Endothelial cell of umbilical vein (primary cell): ENCODE data around the gene PCDHB9.
"Not testable (repeated sequence)": the region's sequence is repeated elsewhere in the genome, so short reads cannot be mapped to it uniquely, and the experiment has no call there.

Experiments
- CTCF ChIP-seq, 2 donors: IDR thresholded peaks; 1 replicate in 1 of 2; 2 replicates in 1 of 2; pipeline ENCODE4 v1.5.1; 2011; ENCODE audit warnings: low read length in 2 of 2, mild to moderate bottlenecking in 2 of 2, moderate library complexity in 2 of 2, control low read depth in 1 of 2, inconsistent platforms in 1 of 2, low read depth in 1 of 2; ENCODE audit not compliant: insufficient read depth in 1 of 2; ENCODE audit errors: extremely low read depth in 1 of 2
- EZH2 ChIP-seq: IDR thresholded peaks from 2 replicates; pipeline ENCODE4 v1.6.1; 2012; ENCODE audit warnings: borderline replicate concordance, low read depth, mild to moderate bottlenecking, moderate library complexity, low read length, inconsistent platforms; ENCODE audit not compliant: severe bottlenecking
- FOS ChIP-seq: IDR thresholded peaks from 2 replicates; pipeline ENCODE4 v1.6.1; 2011; ENCODE audit warnings: mild to moderate bottlenecking, low read length, moderate library complexity, borderline replicate concordance; ENCODE audit not compliant: insufficient read depth
- POLR2A ChIP-seq: IDR thresholded peaks from 2 replicates; pipeline ENCODE4 v1.6.1; 2012; ENCODE audit warnings: low read depth, mild to moderate bottlenecking, control low read depth, low read length

- not testable (repeated sequence) for TF ChIP-seq CTCF (IDR thresholded peaks at IDR 0.05; ENCODE audit: extremely low read depth in 1 of 2, insufficient read depth in 1 of 2, low read depth in 1 of 2, low read length in 2 of 2); POLR2A; FOS; EZH2
Measured at GRCh38 chr5:141188682-141189081, 1.7 kb downstream of the PCDHB9 start.
